ENCODE data around the gene RNLS. TPM values are rescaled to one million over a fixed set of nuclear protein-coding genes. Genes with fewer than 3 reads are reported as not detected.

RNLS gene
- total RNA-seq, 2 donors from 2014 or later: 2.1 to 2.4 TPM

DNA sequence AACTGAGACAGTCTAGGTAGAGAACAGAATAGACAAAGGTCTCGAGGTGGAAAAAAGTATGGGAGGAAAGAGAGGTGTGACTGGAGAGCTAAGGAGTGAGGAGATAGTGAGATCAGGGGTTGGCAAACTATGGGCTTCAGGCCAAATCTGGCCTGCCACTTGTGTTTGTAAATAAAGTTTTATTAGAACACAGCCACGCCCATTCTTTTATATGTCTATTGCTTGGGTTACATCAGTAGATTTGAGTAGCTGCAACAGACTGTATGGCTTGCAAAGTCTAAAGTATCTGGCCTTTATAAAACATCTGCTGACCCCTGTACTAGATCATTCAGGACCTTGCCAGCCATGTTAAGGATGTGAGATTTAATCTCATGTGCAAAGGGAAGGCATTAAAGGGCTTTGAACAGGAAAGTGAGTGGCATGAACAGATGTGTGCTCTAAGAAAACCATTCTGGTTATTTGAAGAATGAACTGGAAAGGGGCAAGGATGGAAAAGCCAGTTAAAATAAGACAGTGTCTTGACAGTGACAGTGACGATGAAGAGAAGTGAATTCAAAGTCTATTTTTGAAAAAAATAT, 240.3 kb downstream of the RNLS start:
- Mint-ChIP-seq H3K4me1 (no peaks in the 10 kb centered on the region), H3K36me3 (ENCODE audit: low read depth) (no peaks in the 10 kb centered on the region), H3K4me3 (no peak overlapping the region), H3K27ac (no peak overlapping the region), H3K27me3 (no peaks in the 10 kb centered on the region), H3K9me3 (peaks cover 4% of the 10 kb centered on the region)
- ATAC-seq (replicated peaks): no peak

DNA sequence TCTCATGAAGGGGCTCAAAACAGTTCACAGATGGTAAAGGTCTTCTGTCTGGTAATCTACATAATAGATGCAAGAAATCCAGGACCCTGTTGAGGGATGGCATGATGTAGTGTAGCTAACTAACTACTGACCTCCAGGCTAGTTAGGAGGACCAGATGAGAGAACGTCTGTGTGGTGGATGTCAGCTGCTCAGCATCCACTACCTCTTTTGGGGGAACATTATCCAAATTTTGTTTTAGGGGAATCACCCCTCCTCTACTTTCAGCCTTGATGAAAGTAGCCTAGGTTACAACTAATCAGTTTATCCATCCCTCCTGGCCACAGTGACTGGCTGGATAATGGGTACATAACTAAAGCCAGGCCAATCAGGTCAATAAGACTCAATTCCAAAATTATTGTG, 246.0 kb downstream of the RNLS start:
- Mint-ChIP-seq H3K4me1 (no peaks in the 10 kb centered on the region), H3K4me3 (no peak overlapping the region), H3K36me3 (ENCODE audit: low read depth) (no peaks in the 10 kb centered on the region), H3K27ac (no peak overlapping the region), H3K27me3 (no peaks in the 10 kb centered on the region), H3K9me3 (no peaks in the 10 kb centered on the region)
- no peak for ATAC-seq (replicated peaks)

DNA sequence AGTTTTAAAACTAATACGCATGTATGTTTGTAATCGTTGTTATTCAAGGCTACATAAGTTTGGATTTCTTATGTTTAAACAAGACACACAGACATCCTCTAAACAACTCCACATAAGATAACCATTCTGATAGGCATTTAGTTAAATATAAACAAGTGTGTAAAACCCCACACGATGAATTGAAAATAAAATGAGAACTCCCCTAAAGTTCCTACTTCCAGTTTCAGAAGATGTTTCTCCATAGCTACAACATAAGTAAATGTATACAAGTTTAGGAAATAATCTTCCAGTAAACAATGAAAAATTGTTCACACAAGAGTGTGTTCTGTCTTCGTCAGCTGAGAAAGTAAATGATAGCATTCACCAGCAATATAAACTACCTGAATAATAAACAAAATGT, 246.8 kb downstream of the RNLS start:
- Mint-ChIP-seq H3K27ac (no peak overlapping the region), H3K9me3 (no peaks in the 10 kb centered on the region), H3K27me3 (no peaks in the 10 kb centered on the region), H3K4me3 (no peak overlapping the region), H3K36me3 (ENCODE audit: low read depth) (no peaks in the 10 kb centered on the region), H3K4me1 (no peaks in the 10 kb centered on the region)
- no peak for ATAC-seq (replicated peaks)

DNA sequence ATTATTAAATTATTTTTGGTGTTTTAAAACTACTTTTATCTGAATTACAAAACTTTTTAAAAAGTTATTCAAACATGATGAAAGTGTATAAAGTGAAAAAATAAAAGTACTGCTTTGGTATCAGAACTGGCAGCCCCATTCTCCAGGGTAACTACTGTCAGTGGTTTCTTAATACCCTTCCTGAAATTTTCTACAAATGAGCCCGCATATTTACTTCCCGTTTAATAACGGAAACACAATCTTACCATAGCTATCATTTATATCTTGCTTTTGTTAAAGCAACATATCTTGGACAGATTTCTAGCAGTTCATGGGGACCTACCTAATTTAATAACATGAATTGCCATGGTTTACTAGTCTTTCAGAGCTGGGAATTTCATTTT, 249.9 kb downstream of the RNLS start:
- Mint-ChIP-seq H3K36me3 (ENCODE audit: low read depth) (no peaks in the 10 kb centered on the region), H3K27me3 (no peaks in the 10 kb centered on the region), H3K4me1 (no peaks in the 10 kb centered on the region), H3K9me3 (no peaks in the 10 kb centered on the region), H3K4me3 (no peak overlapping the region), H3K27ac (no peak overlapping the region)
- no peak for ATAC-seq (replicated peaks)

DNA sequence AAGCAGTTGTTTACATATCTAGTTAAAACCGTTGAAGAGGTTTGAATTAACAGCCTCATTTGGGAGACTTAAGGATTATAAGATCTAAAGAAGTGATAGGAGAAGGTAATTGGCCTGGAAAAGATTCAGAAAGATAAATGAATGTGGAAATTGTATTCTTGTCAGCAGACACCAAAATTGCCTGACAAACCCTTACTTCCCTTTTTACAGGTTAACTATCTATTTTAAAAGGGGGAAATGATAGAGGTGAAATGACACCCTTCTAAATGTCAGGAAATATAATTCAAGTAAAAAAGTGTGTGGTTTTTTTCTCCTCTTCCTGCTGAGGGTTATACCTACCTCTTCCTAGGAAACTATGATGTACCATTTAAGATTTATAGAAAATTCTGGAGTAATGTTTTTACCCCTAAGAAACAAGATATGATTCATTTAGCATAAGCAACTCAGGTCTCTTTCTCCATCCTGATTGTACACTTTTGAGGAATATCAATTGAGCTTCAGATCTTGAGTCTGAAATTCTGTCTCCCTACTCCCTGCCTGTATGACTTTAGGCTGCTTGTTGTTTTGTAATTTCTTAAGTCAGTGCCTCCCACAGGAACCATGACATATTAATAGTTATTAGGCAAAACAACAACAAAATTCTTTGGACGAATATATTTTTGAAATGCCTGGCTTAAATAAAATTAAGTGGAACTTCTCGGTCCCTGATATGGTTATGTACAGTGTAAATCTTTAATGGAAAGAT, 250.4 kb downstream of the RNLS start:
- Mint-ChIP-seq H3K27me3 (no peaks in the 10 kb centered on the region), H3K27ac (no peak overlapping the region), H3K36me3 (ENCODE audit: low read depth) (no peaks in the 10 kb centered on the region), H3K4me1 (no peaks in the 10 kb centered on the region), H3K4me3 (no peak overlapping the region), H3K9me3 (no peaks in the 10 kb centered on the region)
- ATAC-seq (replicated peaks): no peak

DNA sequence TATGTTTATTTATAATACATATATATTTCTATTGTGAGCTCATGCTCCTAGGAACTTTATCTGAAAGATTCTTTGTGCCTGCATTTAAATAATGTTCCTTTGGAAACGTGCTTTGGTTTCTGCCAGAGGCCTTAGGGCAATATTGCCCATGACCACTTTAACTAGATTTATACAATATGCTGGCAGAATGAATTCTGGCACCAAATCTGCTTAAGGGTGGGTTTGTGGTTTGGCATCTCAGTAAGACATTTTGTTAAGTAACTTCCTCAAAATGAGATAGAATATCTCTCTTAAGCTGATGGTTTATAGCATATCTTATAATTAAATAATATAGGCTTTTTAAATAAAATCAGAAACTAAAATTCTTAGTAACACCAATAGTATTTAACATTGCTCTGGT, 252.9 kb downstream of the RNLS start:
- Mint-ChIP-seq H3K4me1 (no peaks in the 10 kb centered on the region), H3K4me3 (no peak overlapping the region), H3K36me3 (ENCODE audit: low read depth) (no peaks in the 10 kb centered on the region), H3K27me3 (no peaks in the 10 kb centered on the region), H3K9me3 (peaks cover 8% of the 10 kb centered on the region), H3K27ac (no peak overlapping the region)
- no peak for ATAC-seq (replicated peaks)

DNA sequence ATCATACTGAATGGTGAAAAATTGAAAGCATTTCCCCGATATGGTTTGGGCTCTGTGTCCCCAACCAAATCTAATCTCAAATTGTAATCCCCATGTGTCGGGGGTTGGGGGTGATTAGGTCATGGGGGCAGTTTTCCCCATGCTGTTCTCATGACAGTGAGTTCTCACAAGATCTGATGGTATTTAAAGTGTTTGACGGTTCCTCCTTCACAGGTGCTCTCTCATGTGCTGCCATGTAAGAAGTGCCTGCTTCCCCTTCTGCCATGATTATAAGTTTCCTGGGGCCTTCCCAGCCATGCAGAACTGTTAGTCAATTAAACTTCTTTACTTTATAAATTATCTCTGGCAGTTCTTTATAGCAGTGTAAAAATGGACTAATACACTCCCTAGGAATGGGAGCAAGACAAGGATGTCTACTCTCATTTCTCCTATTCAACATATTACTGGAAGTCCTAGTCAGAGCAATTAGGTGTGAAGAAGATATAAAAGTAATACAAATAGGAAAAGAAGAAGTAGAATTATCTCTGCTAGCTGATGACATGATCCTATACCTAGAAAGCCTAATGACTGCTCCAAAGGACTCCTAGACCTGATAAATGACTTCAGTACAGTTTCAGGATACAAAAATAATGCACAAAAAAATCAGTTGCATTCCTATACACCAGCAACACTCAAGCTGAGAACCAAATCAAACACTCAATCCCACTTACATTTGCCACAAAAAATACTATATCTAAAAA, 260.6 kb downstream of the RNLS start:
- ATAC-seq (replicated peaks): no peak
- Mint-ChIP-seq H3K27me3 (no peaks in the 10 kb centered on the region), H3K9me3 (peaks cover 24% of the 10 kb centered on the region), H3K4me1 (no peaks in the 10 kb centered on the region), H3K4me3 (no peak overlapping the region), H3K27ac (no peak overlapping the region), H3K36me3 (ENCODE audit: low read depth) (no peaks in the 10 kb centered on the region)

DNA sequence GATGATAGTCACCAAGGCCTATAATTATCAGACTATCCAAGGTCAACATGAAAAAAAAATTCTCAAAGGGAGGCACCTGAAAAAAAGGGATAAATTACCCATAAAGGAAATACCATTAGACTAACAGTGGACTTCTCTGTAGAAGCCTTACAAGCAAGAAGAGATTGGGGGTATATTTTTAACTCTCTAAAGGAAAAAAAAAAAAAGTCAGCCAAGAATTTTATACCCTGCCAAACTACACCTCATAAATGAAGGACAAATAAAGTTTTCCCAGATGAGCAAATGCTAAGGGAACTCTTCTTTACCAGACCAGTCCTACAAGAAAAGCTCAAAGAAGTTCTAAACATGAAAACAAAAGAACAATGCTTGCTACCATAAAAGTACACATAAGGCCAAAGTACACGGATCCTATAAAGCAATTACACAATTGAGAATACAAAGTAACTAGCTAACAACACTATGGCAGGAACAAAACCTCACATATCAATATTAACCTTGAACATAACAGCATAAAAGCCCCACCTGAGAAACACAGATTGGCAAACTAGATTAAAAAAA, 263.1 kb downstream of the RNLS start:
- no peaks in the 10 kb centered on the region for H3K36me3 Mint-ChIP-seq (ENCODE audit: low read depth)
- peaks cover 16% of the 10 kb centered on the region for H3K9me3 Mint-ChIP-seq
- H3K4me1 Mint-ChIP-seq: no peaks in the 10 kb centered on the region
- no peaks in the 10 kb centered on the region for H3K27me3 Mint-ChIP-seq
- no peak overlapping the region for H3K4me3 Mint-ChIP-seq
- no peak for ATAC-seq (replicated peaks)
- H3K27ac Mint-ChIP-seq: no peak overlapping the region

DNA sequence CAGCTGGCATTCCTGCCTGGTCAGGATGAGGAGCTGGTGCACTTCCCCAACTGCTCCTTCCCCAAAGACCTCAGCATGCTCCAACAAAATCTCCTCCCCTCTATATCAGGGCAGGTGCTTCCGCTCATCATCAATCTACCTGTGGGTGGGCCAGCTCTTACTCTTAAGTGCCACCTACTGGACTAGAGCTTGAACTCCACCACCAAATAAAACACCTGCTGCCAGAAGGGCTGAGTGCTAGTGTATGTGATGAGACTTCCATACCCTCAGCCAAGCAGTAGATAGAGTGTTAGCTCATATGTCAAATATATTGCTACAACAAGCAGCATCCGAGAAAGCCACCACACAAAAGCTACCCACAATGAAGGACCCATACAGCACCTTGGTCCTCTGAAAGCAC, 264.3 kb downstream of the RNLS start:
- Mint-ChIP-seq H3K27ac (no peak overlapping the region), H3K36me3 (ENCODE audit: low read depth) (no peaks in the 10 kb centered on the region), H3K27me3 (no peaks in the 10 kb centered on the region), H3K9me3 (peaks cover 16% of the 10 kb centered on the region), H3K4me1 (no peaks in the 10 kb centered on the region), H3K4me3 (no peak overlapping the region)
- no peak for ATAC-seq (replicated peaks)

DNA sequence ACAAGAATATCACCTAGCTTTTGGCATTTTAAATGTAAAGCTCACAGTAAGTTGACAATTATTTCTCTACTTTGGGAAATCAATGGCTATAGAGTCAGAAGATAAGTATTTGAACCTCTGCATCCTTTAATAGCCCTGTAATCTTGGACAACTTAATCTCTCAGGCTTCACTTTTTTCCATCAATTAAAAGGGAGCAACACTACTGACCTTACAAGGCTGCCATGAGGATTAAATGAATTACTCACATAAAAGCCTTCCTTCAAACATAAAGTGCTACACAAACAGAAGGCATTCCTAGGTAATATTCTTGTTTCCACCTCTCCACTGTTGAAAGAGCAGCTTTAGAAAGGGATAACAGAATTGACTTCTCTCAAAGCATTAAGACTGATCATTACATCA, 266.0 kb downstream of the RNLS start:
- peaks cover 16% of the 10 kb centered on the region for H3K9me3 Mint-ChIP-seq
- no peaks in the 10 kb centered on the region for H3K27me3 Mint-ChIP-seq
- H3K36me3 Mint-ChIP-seq (ENCODE audit: low read depth): no peaks in the 10 kb centered on the region
- ATAC-seq (replicated peaks): no peak
- H3K4me3 Mint-ChIP-seq: no peak overlapping the region
- H3K27ac Mint-ChIP-seq: no peak overlapping the region
- H3K4me1 Mint-ChIP-seq: no peaks in the 10 kb centered on the region

DNA sequence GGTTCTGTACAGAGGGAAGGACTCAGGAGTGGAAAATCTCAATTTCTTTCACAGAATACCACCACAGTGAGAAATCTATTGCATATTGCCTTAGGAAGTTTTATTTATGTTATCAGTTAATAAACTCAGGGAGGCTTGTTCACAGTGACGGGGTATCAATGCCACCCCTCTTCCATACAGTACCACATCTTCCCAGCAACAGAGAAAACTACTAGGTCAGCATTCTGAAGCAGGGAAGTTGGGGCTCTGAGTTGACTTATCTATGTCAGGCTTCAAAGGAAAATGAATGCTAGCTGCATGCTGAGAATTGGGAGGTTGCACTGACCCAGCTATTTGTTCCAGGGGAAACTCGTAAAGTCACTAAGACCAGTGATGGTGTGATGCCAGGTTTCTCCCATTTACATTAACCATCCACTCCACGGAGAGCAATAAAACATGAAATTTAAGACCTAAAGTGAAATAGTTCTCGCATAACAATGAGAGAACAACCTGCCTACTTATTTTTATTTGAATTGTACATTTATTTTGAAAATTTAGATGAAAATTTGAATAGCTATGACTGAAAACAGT, 266.7 kb downstream of the RNLS start:
- no peaks in the 10 kb centered on the region for H3K36me3 Mint-ChIP-seq (ENCODE audit: low read depth)
- no peaks in the 10 kb centered on the region for H3K27me3 Mint-ChIP-seq
- no peak for ATAC-seq (replicated peaks)
- H3K9me3 Mint-ChIP-seq: peaks cover 16% of the 10 kb centered on the region
- no peaks in the 10 kb centered on the region for H3K4me1 Mint-ChIP-seq
- no peak overlapping the region for H3K27ac Mint-ChIP-seq
- H3K4me3 Mint-ChIP-seq: no peak overlapping the region

DNA sequence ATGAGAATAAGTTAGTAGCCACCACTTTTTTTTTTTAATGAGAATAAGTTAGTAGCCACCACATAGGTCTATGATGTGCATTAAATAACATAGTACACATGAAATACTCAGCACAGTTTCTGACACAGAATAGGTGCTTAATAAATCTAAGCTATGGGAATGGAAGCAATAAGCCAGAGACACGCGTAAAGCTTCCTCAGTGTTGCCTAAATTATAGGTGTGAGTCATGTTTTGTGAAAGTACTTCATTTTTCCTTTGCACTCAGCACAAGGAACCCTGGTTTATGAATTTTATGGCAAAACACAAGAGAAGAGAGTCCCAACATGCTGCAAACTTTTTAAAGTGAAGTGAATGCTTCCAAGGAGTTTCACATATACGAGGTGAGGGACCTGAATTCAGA, 267.4 kb downstream of the RNLS start:
- H3K36me3 Mint-ChIP-seq (ENCODE audit: low read depth): no peaks in the 10 kb centered on the region
- H3K4me3 Mint-ChIP-seq: no peak overlapping the region
- no peak for ATAC-seq (replicated peaks)
- H3K27ac Mint-ChIP-seq: no peak overlapping the region
- H3K9me3 Mint-ChIP-seq: peaks cover 11% of the 10 kb centered on the region
- H3K4me1 Mint-ChIP-seq: no peaks in the 10 kb centered on the region
- no peaks in the 10 kb centered on the region for H3K27me3 Mint-ChIP-seq

DNA sequence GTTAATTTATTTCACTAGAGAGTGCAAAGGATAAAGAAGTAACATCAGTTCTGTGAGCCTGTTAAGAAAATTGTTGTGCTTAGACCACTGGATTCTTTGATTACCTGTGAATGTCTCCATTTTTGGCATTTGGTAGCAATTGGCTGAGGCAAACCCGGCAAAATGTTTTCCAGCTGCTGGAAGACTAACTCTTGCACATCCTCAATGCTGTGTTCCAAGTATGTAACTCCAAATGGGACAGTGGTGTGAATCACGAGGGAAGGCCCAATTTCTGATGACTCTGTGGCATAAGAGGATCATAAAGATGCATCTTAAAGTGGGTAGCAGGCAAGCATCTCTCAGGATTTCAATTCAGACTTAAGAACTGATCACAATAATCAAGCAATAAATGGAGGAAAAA, 268.8 kb downstream of the RNLS start:
- no peak for ATAC-seq (replicated peaks)
- Mint-ChIP-seq H3K9me3 (peaks cover 4% of the 10 kb centered on the region), H3K27ac (no peak overlapping the region), H3K4me3 (no peak overlapping the region), H3K27me3 (no peaks in the 10 kb centered on the region), H3K36me3 (ENCODE audit: low read depth) (no peaks in the 10 kb centered on the region), H3K4me1 (no peaks in the 10 kb centered on the region)

DNA sequence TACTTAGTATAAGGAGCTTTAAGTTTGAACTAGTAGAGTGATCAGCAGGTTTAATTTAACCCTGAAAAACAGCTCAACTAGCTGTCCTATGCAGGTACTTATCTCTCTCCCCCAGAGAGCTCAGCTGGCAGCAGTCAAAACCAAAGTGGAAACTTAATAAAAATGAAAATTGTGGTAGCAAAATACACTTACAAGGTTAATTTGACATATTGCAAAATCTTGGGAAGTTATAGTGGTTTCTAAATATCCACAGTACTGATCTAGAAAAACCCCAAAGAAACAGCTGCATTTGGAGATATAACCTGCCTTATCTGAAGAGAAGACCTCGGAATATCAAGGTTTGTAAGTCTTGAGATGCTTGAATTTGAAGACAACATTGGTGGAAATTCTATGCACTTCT, 269.2 kb downstream of the RNLS start:
- Mint-ChIP-seq H3K27ac (no peak overlapping the region), H3K27me3 (no peaks in the 10 kb centered on the region), H3K4me1 (no peaks in the 10 kb centered on the region), H3K4me3 (no peak overlapping the region), H3K9me3 (peaks cover 1% of the 10 kb centered on the region), H3K36me3 (ENCODE audit: low read depth) (no peaks in the 10 kb centered on the region)
- no peak for ATAC-seq (replicated peaks)

DNA sequence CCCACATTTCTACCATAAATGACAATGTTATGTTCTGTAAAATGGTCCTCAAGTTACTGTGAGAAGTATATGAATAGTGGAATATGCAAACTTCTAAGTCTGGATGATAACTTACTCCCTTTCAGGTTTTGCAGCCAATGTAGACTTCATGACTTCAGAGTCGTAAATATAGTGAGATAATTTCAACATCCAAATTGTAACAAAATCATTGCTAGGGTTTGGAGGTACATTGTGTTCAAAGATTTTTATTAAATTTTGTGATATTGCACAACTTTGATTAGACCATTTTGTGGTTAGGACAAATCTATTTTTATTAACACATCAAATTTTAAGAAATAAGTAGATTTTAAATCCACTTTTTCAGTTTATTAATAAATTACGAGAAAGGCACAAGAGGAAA, 270.3 kb downstream of the RNLS start:
- Mint-ChIP-seq H3K27me3 (no peaks in the 10 kb centered on the region), H3K4me1 (no peaks in the 10 kb centered on the region), H3K36me3 (ENCODE audit: low read depth) (no peaks in the 10 kb centered on the region)

More for the DNA sequence above, 270.3 kb downstream of the RNLS start:
- Mint-ChIP-seq H3K9me3 (no peaks in the 10 kb centered on the region), H3K27ac (no peak overlapping the region), H3K4me3 (no peak overlapping the region)
- ATAC-seq (replicated peaks): no peak
